Mesendoderm (in vitro differentiated cells): ENCODE measurements around the gene YKT6.

Experiments
- DNase-seq: peaks from one replicate; pipeline ENCODE4 v3.0.0; 2013
- H2AK5ac ChIP-seq: 2 replicates; pipeline ENCODE4 v1.6.1; 2013; ENCODE audit warnings: low read length, inconsistent platforms
- H2BK120ac ChIP-seq: 2 replicates; pipeline ENCODE4 v1.6.1; 2013; ENCODE audit warnings: low read depth, mild to moderate bottlenecking, low read length, moderate library complexity, mixed read lengths
- H2BK15ac ChIP-seq: replicated peaks from 2 replicates; pipeline ENCODE4 v1.6.1; 2013; ENCODE audit warnings: low read depth, mild to moderate bottlenecking, moderate library complexity
- H2BK5ac ChIP-seq: 2 replicates; pipeline ENCODE4 v1.6.1; 2013; ENCODE audit warnings: low read length, inconsistent platforms
- H3K18ac ChIP-seq: 2 replicates; pipeline ENCODE4 v1.6.1; 2013; ENCODE audit warnings: mild to moderate bottlenecking, low read length, mixed read lengths
- H3K23ac ChIP-seq: one replicate; pipeline ENCODE4 v1.6.1; 2013; ENCODE audit warnings: low read length
- H3K27ac ChIP-seq: 2 replicates; pipeline ENCODE4 v1.5.1; 2013; ENCODE audit warnings: low read depth, mild to moderate bottlenecking, inconsistent platforms, low read length, moderate library complexity
- H3K27me3 ChIP-seq: 2 replicates; pipeline ENCODE4 v1.6.1; 2013; ENCODE audit warnings: low read length, control low read depth, mild to moderate bottlenecking, inconsistent platforms; ENCODE audit not compliant: insufficient read depth, poor library complexity
- H3K36me3 ChIP-seq: 2 replicates; pipeline ENCODE4 v1.6.1; 2013; ENCODE audit warnings: low read length, inconsistent platforms; ENCODE audit not compliant: control insufficient read depth, insufficient read depth
- H3K4ac ChIP-seq: one replicate; pipeline ENCODE4 v1.6.1; 2013; ENCODE audit warnings: low read depth, mild to moderate bottlenecking, low read length, moderate library complexity
- H3K4me1 ChIP-seq: 2 replicates; pipeline ENCODE4 v1.6.1; 2013; ENCODE audit warnings: low read depth, low read length, inconsistent platforms; ENCODE audit not compliant: control insufficient read depth
- H3K4me2 ChIP-seq: 2 replicates; pipeline ENCODE4 v1.6.1; 2013; ENCODE audit warnings: low read length
- H3K4me3 ChIP-seq: 2 replicates; pipeline ENCODE4 v1.5.1; 2013; ENCODE audit warnings: mild to moderate bottlenecking, low read length
- H3K56ac ChIP-seq: one replicate; pipeline ENCODE4 v1.6.1; 2013; ENCODE audit warnings: low read length
- H3K79me1 ChIP-seq: 2 replicates; pipeline ENCODE4 v1.6.1; 2013; ENCODE audit warnings: low read length, inconsistent platforms
- H3K79me2 ChIP-seq: 2 replicates; pipeline ENCODE4 v1.6.1; 2013; ENCODE audit warnings: mild to moderate bottlenecking, low read length; ENCODE audit not compliant: control insufficient read depth, insufficient read depth
- H3K9ac ChIP-seq: 2 replicates; pipeline ENCODE4 v1.6.1; 2013; ENCODE audit warnings: low read length, inconsistent platforms
- H4K5ac ChIP-seq: one replicate; pipeline ENCODE4 v1.6.1; 2013; ENCODE audit warnings: low read length
- H4K8ac ChIP-seq: one replicate; pipeline ENCODE4 v1.6.1; 2013; ENCODE audit warnings: low read depth, mild to moderate bottlenecking, control low read depth, low read length, moderate library complexity
- WGBS: extraction: QIAGEN DNeasy Blood & Tissue Kit; methylation state at CpG from one replicate; pipeline ENCODE4 v1.1.7; 2013; ENCODE audit warnings: low lambda C conversion rate, missing lambda C conversion rate; ENCODE audit not compliant: insufficient coverage; ENCODE audit errors: extremely low coverage; 5-methylcytosine and 5-hydroxymethylcytosine counted together

Gene YKT6

GRCh38 chr7:44259547-44260457 lies 59.0 kb downstream of the YKT6 start:
- Histone ChIP-seq H2BK15ac (no peak overlapping the region), H3K23ac (no peak overlapping the region), H3K4me2 (no peak overlapping the region), H4K5ac (no peak overlapping the region), H3K79me1 (no peaks in the 10 kb centered on the region), H3K27me3 (no peaks in the 10 kb centered on the region), H3K4ac (no peak overlapping the region), H2BK5ac (no peak overlapping the region), H4K8ac (no peak overlapping the region), H3K9ac (no peak overlapping the region), H3K56ac (peak overlapping the region; percentile 25), H3K79me2 (no peaks in the 10 kb centered on the region), H2BK120ac (no peak overlapping the region), H3K18ac (no peak overlapping the region), H2AK5ac (no peak overlapping the region), H3K4me3 (no peak overlapping the region), H3K36me3 (no peaks in the 10 kb centered on the region), H3K4me1 (no peaks in the 10 kb centered on the region), H3K27ac (no peak overlapping the region)
- no peak for DNase-seq
- no CpG with 5 or more reads among the region's 18 CpGs for WGBS

GRCh38 chr7:44261240-44261639 lies 60.5 kb downstream of the YKT6 start:
- no peak for DNase-seq
- Histone ChIP-seq H3K27ac (no peak overlapping the region), H3K36me3 (no peaks in the 10 kb centered on the region), H3K4me3 (no peak overlapping the region), H4K8ac (no peak overlapping the region), H2BK5ac (no peak overlapping the region), H4K5ac (no peak overlapping the region), H3K4me2 (no peak overlapping the region), H2AK5ac (no peak overlapping the region), H3K27me3 (no peaks in the 10 kb centered on the region), H2BK15ac (no peak overlapping the region), H3K56ac (no peak overlapping the region), H3K23ac (no peak overlapping the region), H3K79me2 (no peaks in the 10 kb centered on the region), H3K9ac (no peak overlapping the region), H3K4me1 (no peaks in the 10 kb centered on the region), H3K18ac (no peak overlapping the region), H2BK120ac (no peak overlapping the region), H3K4ac (no peak overlapping the region), H3K79me1 (no peaks in the 10 kb centered on the region)
- no CpG with 5 or more reads among the region's 5 CpGs for WGBS

GRCh38 chr7:44262031-44262430 lies 61.3 kb downstream of the YKT6 start:
- Histone ChIP-seq H3K18ac (no peak overlapping the region), H2AK5ac (no peak overlapping the region), H3K79me1 (no peaks in the 10 kb centered on the region), H2BK15ac (no peak overlapping the region), H4K5ac (no peak overlapping the region), H3K4me2 (no peak overlapping the region), H4K8ac (no peak overlapping the region), H3K9ac (no peak overlapping the region), H3K27me3 (no peaks in the 10 kb centered on the region), H2BK120ac (no peak overlapping the region), H3K4ac (no peak overlapping the region), H3K79me2 (no peaks in the 10 kb centered on the region), H2BK5ac (no peak overlapping the region), H3K4me3 (no peak overlapping the region), H3K36me3 (no peaks in the 10 kb centered on the region), H3K27ac (no peak overlapping the region), H3K56ac (no peak overlapping the region), H3K23ac (no peak overlapping the region), H3K4me1 (no peaks in the 10 kb centered on the region)
- DNase-seq, result no peak
- WGBS, result no CpG with 5 or more reads among the region's 9 CpGs

- Histone ChIP-seq H3K56ac (no peak overlapping the region), H3K27ac (no peak overlapping the region), H2BK5ac (no peak overlapping the region), H3K9ac (no peak overlapping the region), H2AK5ac (no peak overlapping the region), H3K4me3 (no peak overlapping the region), H3K4me1 (no peaks in the 10 kb centered on the region), H3K27me3 (no peaks in the 10 kb centered on the region), H3K36me3 (no peaks in the 10 kb centered on the region), H2BK15ac (no peak overlapping the region), H3K18ac (no peak overlapping the region), H3K4me2 (no peak overlapping the region), H3K23ac (no peak overlapping the region), H3K4ac (no peak overlapping the region), H4K5ac (no peak overlapping the region), H3K79me2 (no peaks in the 10 kb centered on the region), H2BK120ac (no peak overlapping the region), H4K8ac (no peak overlapping the region), H3K79me1 (no peaks in the 10 kb centered on the region)
- no CpG with 5 or more reads among the region's 20 CpGs for WGBS
- DNase-seq, result no peak
Observed at GRCh38 chr7:44263326-44264082, 62.7 kb downstream of the YKT6 start.
